Astrocyte of the spinal cord (primary cell): ENCODE measurements around the gene MDGA2.

Source experiments
- DNase-seq: peaks from one replicate; pipeline ENCODE4 v3.0.0; 2011; ENCODE audit warnings: low read depth, low spot score
- H3K4me3 ChIP-seq: 2 replicates; pipeline ENCODE4 v1.5.1; 2011; ENCODE audit warnings: low read depth, mild to moderate bottlenecking, low read length, moderate library complexity
- CTCF ChIP-seq: IDR thresholded peaks from 2 replicates; pipeline ENCODE4 v1.5.1; 2012; ENCODE audit warnings: low read depth, mild to moderate bottlenecking, low read length, inconsistent platforms
- in situ Hi-C: cut with HindIII; loops from 2 replicates; pipeline ENCODE4 v1.10.0; 2017; ENCODE audit warnings: low sequenced_read_pairs

Gene MDGA2

GRCh38 chr14:47022721-47023120 is 652.7 kb downstream of the MDGA2 start:
- no peak overlapping the region for H3K4me3 ChIP-seq
- in situ Hi-C loops: no loop called here
- no peak for TF ChIP-seq CTCF
- no peak for DNase-seq

GRCh38 chr14:47020500-47020899 is 654.9 kb downstream of the MDGA2 start:
- no peak for TF ChIP-seq CTCF
- no peak for DNase-seq
- in situ Hi-C loops: no loop called here
- no peak overlapping the region for H3K4me3 ChIP-seq

GRCh38 chr14:47012533-47013280 is 662.7 kb downstream of the MDGA2 start:
- no peak for DNase-seq
- in situ Hi-C loops: no loop called here
- no peak overlapping the region for H3K4me3 ChIP-seq
- no peak for TF ChIP-seq CTCF

- in situ Hi-C loops: no loop called here
- no peak for TF ChIP-seq CTCF
- DNase-seq: no peak
- no peak overlapping the region for H3K4me3 ChIP-seq
Observed at GRCh38 chr14:47009615-47010014, 665.8 kb downstream of the MDGA2 start.

GRCh38 chr14:47008732-47009131 is 666.7 kb downstream of the MDGA2 start:
- TF ChIP-seq CTCF: no peak
- in situ Hi-C loops: no loop called here
- no peak for DNase-seq
- H3K4me3 ChIP-seq: no peak overlapping the region

- DNase-seq: no peak
- in situ Hi-C loops: no loop called here
- TF ChIP-seq CTCF: no peak
- H3K4me3 ChIP-seq: no peak overlapping the region
Observed at GRCh38 chr14:46999661-47000060, 675.7 kb downstream of the MDGA2 start.
